B cell (primary cell): ENCODE data around the gene MARK4. TPM values are rescaled to one million over a fixed set of nuclear protein-coding genes. Genes with fewer than 3 reads are reported as not detected.

Source experiments
- ATAC-seq: fragments of 200-7000 bp; cut with Tn5 transposase; one replicate; pipeline ENCODE4 v1.10.0; 2021; ENCODE audit warnings: low read depth, mild to moderate bottlenecking, moderate number of reproducible peaks, moderate library complexity
- CTCF ChIA-PET: fragments of 350-600 bp; sonication (Branson Sonifier 250); formaldehyde crosslinking; loops from one replicate; lab custom pipeline; 2021; ENCODE audit warnings: antibody characterized with exemption, inconsistent platforms; lab: Charles Lee
- POLR2A ChIA-PET: fragments of 350-600 bp; sonication (Branson Sonifier 250); formaldehyde crosslinking; loops from one replicate; lab custom pipeline; 2021; ENCODE audit warnings: antibody characterized with exemption; lab: Charles Lee
- DNase-seq: peaks from one replicate; pipeline ENCODE4 v3.0.0; 2013
- H2AFZ ChIP-seq: 2 replicates; pipeline ENCODE4 v1.6.1; 2012; ENCODE audit warnings: mild to moderate bottlenecking, low read depth, low read length; ENCODE audit not compliant: insufficient read depth, poor library complexity, severe bottlenecking
- H3K27ac ChIP-seq, 2 donors: 1 replicate in 1 of 2; 2 replicates in 1 of 2; pipeline ENCODE4 v1.5.1; 2012 to 2013; ENCODE audit warnings: low read length in 2 of 2, mild to moderate bottlenecking in 2 of 2, moderate library complexity in 1 of 2
- H3K27me3 ChIP-seq, 4 experiments: fragments of 200-600 bp in 1 of 4; sonication (generic) in 1 of 4; replicated peaks in 1 of 4; 1 replicate in 2 of 4; 2 replicates in 2 of 4; pipeline versions ENCODE4 v1.6.1 to v1.7.0; 2013 to 2016; ENCODE audit warnings: low read length in 3 of 4, mild to moderate bottlenecking in 2 of 4, mixed read lengths in 1 of 4, moderate library complexity in 1 of 4; ENCODE audit not compliant: insufficient read depth in 4 of 4, control insufficient read depth in 3 of 4; ENCODE audit errors: control extremely low read depth in 1 of 4
- H3K36me3 ChIP-seq, 2 experiments: replicated peaks in 1 of 2; 1 replicate in 1 of 2; 2 replicates in 1 of 2; pipeline versions ENCODE4 v1.6.1 to v1.7.1; 2013; ENCODE audit warnings: low read length in 1 of 2; ENCODE audit not compliant: insufficient read depth in 2 of 2, control insufficient read depth in 1 of 2; ENCODE audit errors: control extremely low read depth in 1 of 2, extremely low read depth in 1 of 2
- H3K4me1 ChIP-seq, 2 donors: fragments of 200-600 bp in 1 of 2; sonication (generic) in 1 of 2; 1 replicate in 1 of 2; 2 replicates in 1 of 2; pipeline versions ENCODE4 v1.5.1 to v1.6.1; 2013 to 2017; ENCODE audit warnings: low read length in 2 of 2; ENCODE audit not compliant: control insufficient read depth in 2 of 2, insufficient read depth in 2 of 2
- H3K4me2 ChIP-seq: replicated peaks from 2 replicates; pipeline ENCODE3; 2012; ENCODE audit warnings: mild to moderate bottlenecking, low read depth, low read length; ENCODE audit not compliant: poor library complexity, severe bottlenecking
- H3K4me3 ChIP-seq, 5 experiments: fragments of 200-600 bp in 1 of 5; sonication (generic) in 1 of 5; 1 replicate in 3 of 5; 2 replicates in 2 of 5; pipeline versions ENCODE4 v1.5.1 to v1.7.0; 2011 to 2016; ENCODE audit warnings: low read length in 4 of 5, mild to moderate bottlenecking in 4 of 5, low read depth in 2 of 5, control low read depth in 1 of 5, moderate library complexity in 1 of 5; ENCODE audit not compliant: insufficient read depth in 1 of 5; ENCODE audit errors: control extremely low read depth in 1 of 5, extremely low read depth in 1 of 5
- H3K79me2 ChIP-seq: fragments of 200-600 bp; sonication (generic); one replicate; pipeline ENCODE4 v1.6.0; 2016; ENCODE audit warnings: low read length; ENCODE audit not compliant: control insufficient read depth, insufficient read depth
- H3K9ac ChIP-seq: fragments of 200-600 bp; sonication (generic); 2 replicates; pipeline ENCODE4 v1.6.1; 2017; ENCODE audit warnings: mild to moderate bottlenecking, low read length, moderate library complexity
- H3K9me3 ChIP-seq, 3 donors: one replicate each; pipeline versions ENCODE4 v1.6.1 to v1.7.1; 2013; ENCODE audit warnings: low read length in 2 of 3; ENCODE audit not compliant: control insufficient read depth in 2 of 3, insufficient read depth in 1 of 3; ENCODE audit errors: control extremely low read depth in 1 of 3
- H4K20me1 ChIP-seq: 2 replicates; pipeline ENCODE4 v1.6.0; 2012; ENCODE audit warnings: mild to moderate bottlenecking, low read length; ENCODE audit not compliant: insufficient read depth, control insufficient read depth, poor library complexity, severe bottlenecking
- H3K27ac Mint-ChIP-seq: one replicate; pipeline ENCODE4 v1.8.0; 2021; ENCODE audit warnings: mixed read lengths
- H3K27me3 Mint-ChIP-seq: one replicate; pipeline ENCODE4 v1.8.0; 2021; ENCODE audit warnings: mixed read lengths
- H3K4me1 Mint-ChIP-seq: one replicate; pipeline ENCODE4 v1.8.0; 2021; ENCODE audit warnings: mixed read lengths
- H3K4me3 Mint-ChIP-seq: one replicate; pipeline ENCODE4 v1.8.0; 2021; ENCODE audit warnings: mixed read lengths
- H3K9me3 Mint-ChIP-seq: one replicate; pipeline ENCODE4 v1.8.0; 2022; ENCODE audit warnings: mixed read lengths; ENCODE audit not compliant: insufficient read depth
- CTCF ChIP-seq: fragments of 200-600 bp; IDR thresholded peaks from one replicate; pipeline ENCODE4 v1.8.0; 2022; ENCODE audit warnings: antibody characterized with exemption, mild to moderate bottlenecking
- EZH2 ChIP-seq: IDR thresholded peaks from 2 replicates; pipeline ENCODE4 v1.6.1; 2012; ENCODE audit warnings: borderline replicate concordance, low read depth, mild to moderate bottlenecking, moderate library complexity, low read length; ENCODE audit not compliant: insufficient read depth, poor library complexity, severe bottlenecking
- WGBS: methylation state at CpG from one replicate; pipeline ENCODE4 v1.1.5; 2013; ENCODE audit warnings: missing lambda C conversion rate; ENCODE audit not compliant: insufficient coverage; 5-methylcytosine and 5-hydroxymethylcytosine counted together
- intact Hi-C: fragments of 100-400 bp; cut with micrococcal nuclease; formaldehyde crosslinking; loops from one replicate; pipeline ENCODE4 v1.10.0; 2022
- polyA plus RNA-seq: library from polyadenylated mRNA; depleted of rRNA; stranded (reverse); fragments of >200 nt; gene quantifications from 2 replicates; pipeline ENCODE4 v1.2.3, GENCODE V29; 2012
- total RNA-seq, 2 donors: library from RNA; stranded (reverse); fragments of 120-200 nt in 1 of 2; gene quantifications; 1 replicate in 1 of 2; 2 replicates in 1 of 2; pipeline versions ENCODE4 v1.2.3 to v1.2.4, GENCODE V29; 2013 to 2022

The MARK4 gene
- total and polyA plus RNA-seq, 2 donors (not counting 1 experiment from before 2014, with no cell fraction given) = 13.5 to 36.2 TPM

GRCh38 chr19:45283443-45284033 lies 32.5 kb downstream of the MARK4 start:
- Histone ChIP-seq H3K27ac (no peak overlapping the region), H3K79me2 (no peaks in the 10 kb centered on the region), H2AFZ (no peak overlapping the region), H4K20me1 (no peaks in the 10 kb centered on the region), H3K27me3 (no peaks in the 10 kb centered on the region), H3K4me2 (no peak overlapping the region), H3K4me3 (no peak overlapping the region), H3K9me3 (peaks cover 0 to 6% (median 0%) of the 10 kb centered on the region in 3 donors), H3K9ac (no peak overlapping the region), H3K36me3 (peaks cover 3 to 26% of the 10 kb centered on the region in 2 experiments), H3K4me1 (no peaks in the 10 kb centered on the region)
- Mint-ChIP-seq H3K27ac (no peak overlapping the region), H3K4me3 (no peak overlapping the region), H3K27me3 (no peaks in the 10 kb centered on the region), H3K9me3 (peaks cover 6% of the 10 kb centered on the region), H3K4me1 (peaks cover 4% of the 10 kb centered on the region)
- DNase-seq = no peak
- POLR2A ChIA-PET = no interaction called here
- WGBS = 61% methylated on average over 5 of the region's 7 CpGs
- TF ChIP-seq EZH2 (no peak), CTCF (no peak)
- ATAC-seq = no peak
- CTCF ChIA-PET = no interaction called here
- intact Hi-C loops = no loop called here

DNA sequence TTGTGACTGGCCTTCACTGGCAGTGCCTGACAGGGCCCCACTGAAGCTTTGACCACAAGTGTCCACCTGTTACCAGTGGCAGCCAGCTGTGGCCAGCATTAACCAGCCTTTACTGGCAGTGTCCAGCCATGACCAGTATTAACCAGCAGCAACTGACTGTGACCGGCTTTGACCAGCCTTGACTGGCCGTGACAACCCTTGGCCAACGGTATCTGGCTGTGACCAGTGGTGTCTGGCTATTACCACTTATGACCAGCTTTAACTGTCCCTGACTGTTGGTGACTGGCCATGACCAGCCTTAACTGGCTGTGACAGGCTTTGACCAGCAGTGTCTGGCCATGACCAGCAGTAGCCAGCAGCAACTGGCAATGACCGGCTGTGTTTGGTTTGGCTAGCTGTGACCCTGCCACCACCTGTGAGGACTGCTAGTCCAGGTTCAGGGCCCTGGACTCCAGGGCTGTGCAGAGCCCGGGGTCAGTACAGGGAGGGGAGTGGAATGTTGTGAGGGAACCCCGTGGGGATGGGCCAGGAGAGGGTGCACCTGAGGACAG lies 39.4 kb downstream of the MARK4 start:
- Mint-ChIP-seq H3K27me3 (no peaks in the 10 kb centered on the region), H3K9me3 (no peaks in the 10 kb centered on the region), H3K4me1 (no peaks in the 10 kb centered on the region), H3K27ac (no peak overlapping the region), H3K4me3 (no peak overlapping the region)
- WGBS = 98% methylated on average over 6 of the region's 6 CpGs
- intact Hi-C loops = no loop called here
- no peak overlapping the region for H2AFZ ChIP-seq
- ChIA-PET CTCF (no interaction called here), POLR2A (no interaction called here)
- H3K4me3 ChIP-seq = no peak overlapping the region
- no peak overlapping the region for H3K9ac ChIP-seq
- DNase-seq = no peak
- H3K27ac ChIP-seq = no peak overlapping the region
- peaks cover 0 to 23% of the 10 kb centered on the region in 2 experiments for H3K36me3 ChIP-seq
- no peak for ATAC-seq
- no peak for TF ChIP-seq CTCF
- no peak for TF ChIP-seq EZH2
- no peaks in the 10 kb centered on the region for H4K20me1 ChIP-seq
- H3K79me2 ChIP-seq = no peaks in the 10 kb centered on the region
- H3K4me1 ChIP-seq = no peaks in the 10 kb centered on the region
- H3K4me2 ChIP-seq = no peak overlapping the region
- H3K9me3 ChIP-seq = peaks cover 0 to 18% (median 0%) of the 10 kb centered on the region in 3 donors
- H3K27me3 ChIP-seq = no peaks in the 10 kb centered on the region
